ENCODE measurements around the gene WNT1. TPM values are rescaled to one million over a fixed set of nuclear protein-coding genes. Genes with fewer than 3 reads are reported as not detected.
A peak's percentile ranks its signal among the peaks of the same experiment; 100 is the strongest.

Gene WNT1
- polyA plus RNA-seq, 3 donors = 0.33 TPM; not detected in 2

DNA sequence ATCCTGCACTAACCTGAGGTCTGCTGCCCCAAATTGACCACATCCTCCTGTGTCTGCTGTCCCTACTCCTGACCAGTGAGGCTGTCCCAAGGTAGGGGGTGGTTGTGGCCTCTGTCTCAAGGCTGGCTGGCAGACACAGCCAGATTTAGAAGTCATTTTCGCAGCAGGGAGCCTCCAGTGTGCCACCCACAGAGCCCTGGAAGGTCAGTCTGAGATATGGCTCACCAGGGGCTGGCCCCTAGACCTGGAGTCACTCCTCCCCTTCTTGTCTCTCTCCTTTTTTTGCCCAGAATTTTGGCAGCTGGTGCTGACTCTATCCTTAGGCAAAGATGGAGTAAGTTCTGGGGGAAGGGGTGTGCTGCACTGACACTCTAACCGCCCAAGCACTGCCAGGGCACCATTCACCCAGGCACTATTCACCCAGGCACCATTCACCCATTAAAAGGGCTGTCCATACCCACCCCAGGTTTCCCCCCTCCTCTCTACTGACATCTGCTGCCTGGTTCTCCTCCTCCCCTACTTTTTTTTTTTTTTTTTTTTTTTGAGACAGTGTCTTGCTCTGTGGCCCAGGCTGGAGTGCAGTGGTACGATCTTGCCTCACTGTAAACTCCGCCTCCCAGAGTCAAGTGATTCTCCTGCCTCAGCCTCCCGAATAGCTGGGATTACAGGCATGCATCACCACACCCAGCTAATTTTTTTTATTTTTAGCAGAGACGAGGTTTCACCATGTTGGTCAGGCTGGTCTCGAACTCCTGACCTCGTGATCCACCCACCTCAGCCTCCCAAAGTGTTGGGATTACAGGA is 13.3 kb downstream of the WNT1 start:
- TF ChIP-seq CTCF (IDR thresholded peaks at IDR 0.05) = no peak
- peaks cover 43 to 79% of the 10 kb centered on the region in 2 donors for H3K27me3 ChIP-seq (ENCODE audit: control insufficient read depth in 2 of 2, insufficient read depth in 2 of 2, low read length in 2 of 2)
- H3K4me1 ChIP-seq (ENCODE audit: control insufficient read depth in 1 of 2, insufficient read depth in 2 of 2, low read length in 2 of 2) = peaks cover 7 to 8% of the 10 kb centered on the region in 2 donors
- peaks cover 68 to 93% (median 82%) of the 10 kb centered on the region in 3 donors for H3K27me3 Mint-ChIP-seq (ENCODE audit: low read depth in 3 of 3)
- WGBS (ENCODE audit: insufficient coverage) = 60% methylated on average over 5 of the region's 8 CpGs
- no peak for DNase-seq
- H3K4me3 Mint-ChIP-seq = no peak overlapping the region
- H3K79me2 ChIP-seq (ENCODE audit: insufficient read depth, low read length) = no peaks in the 10 kb centered on the region
- H3K36me3 Mint-ChIP-seq = peaks cover 4 to 16% of the 10 kb centered on the region in 2 donors
- peaks cover 16% of the 10 kb centered on the region for H3K4me1 Mint-ChIP-seq
- H3K9ac ChIP-seq (ENCODE audit: insufficient read depth, low read length, poor library complexity, severe bottlenecking) = no peak overlapping the region
- H3K9me3 ChIP-seq (replicated peaks in 1 of 2; ENCODE audit: control insufficient read depth in 1 of 2, insufficient read depth in 1 of 2, low read length in 2 of 2) = no peaks in the 10 kb centered on the region
- no peak overlapping the region for H3K4me3 ChIP-seq (replicated peaks in 1 of 3; ENCODE audit: low read depth in 2 of 3, low read length in 3 of 3)
- no peaks in the 10 kb centered on the region for H4K20me1 ChIP-seq (ENCODE audit: insufficient read depth, low read length)
- no peak overlapping the region for H3K27ac ChIP-seq (ENCODE audit: low read depth in 1 of 2, low read length in 2 of 2)
- H3K4me2 ChIP-seq (replicated peaks; ENCODE audit: extremely low read depth, low read length, poor library complexity, severe bottlenecking) = no peak overlapping the region
- H3K36me3 ChIP-seq (replicated peaks in 1 of 2; ENCODE audit: control insufficient read depth in 1 of 2, insufficient read depth in 2 of 2, low read length in 2 of 2) = no peaks in the 10 kb centered on the region
- no peak overlapping the region for H2AFZ ChIP-seq (ENCODE audit: insufficient read depth, low read depth, low read length, poor library complexity, severe bottlenecking)
- no peak overlapping the region for H3K27ac Mint-ChIP-seq
- H3K9me3 Mint-ChIP-seq = peaks cover 0 to 13% (median 2%) of the 10 kb centered on the region in 7 donors
- intact Hi-C loops (cut with micrococcal nuclease) = loop anchor here in 1 of 2 donors (10.0 kb wide), 1 partner anchor 53 kb away; no protein-coding TSS in a partner anchor

GRCh38 chr12:48993787-48994186 is 15.7 kb downstream of the WNT1 start:
- no peak for DNase-seq
- 56% methylated on average over 2 of the region's 3 CpGs for WGBS (ENCODE audit: insufficient coverage)
- Histone ChIP-seq H3K9me3 (replicated peaks in 1 of 2; ENCODE audit: control insufficient read depth in 1 of 2, insufficient read depth in 1 of 2, low read length in 2 of 2) (peaks cover 0 to 3% of the 10 kb centered on the region in 2 donors), H3K4me2 (replicated peaks; ENCODE audit: extremely low read depth, low read length, poor library complexity, severe bottlenecking) (no peak overlapping the region), H3K27me3 (ENCODE audit: control insufficient read depth in 2 of 2, insufficient read depth in 2 of 2, low read length in 2 of 2) (peaks cover 47 to 80% of the 10 kb centered on the region in 2 donors), H4K20me1 (ENCODE audit: insufficient read depth, low read length) (no peaks in the 10 kb centered on the region), H3K36me3 (replicated peaks in 1 of 2; ENCODE audit: control insufficient read depth in 1 of 2, insufficient read depth in 2 of 2, low read length in 2 of 2) (no peaks in the 10 kb centered on the region), H3K9ac (ENCODE audit: insufficient read depth, low read length, poor library complexity, severe bottlenecking) (no peak overlapping the region), H3K4me1 (ENCODE audit: control insufficient read depth in 1 of 2, insufficient read depth in 2 of 2, low read length in 2 of 2) (peaks cover 26 to 31% of the 10 kb centered on the region in 2 donors), H3K4me3 (replicated peaks in 1 of 3; ENCODE audit: low read depth in 2 of 3, low read length in 3 of 3) (no peak overlapping the region), H2AFZ (ENCODE audit: insufficient read depth, low read depth, low read length, poor library complexity, severe bottlenecking) (no peak overlapping the region), H3K27ac (ENCODE audit: low read depth in 1 of 2, low read length in 2 of 2) (no peak overlapping the region), H3K79me2 (ENCODE audit: insufficient read depth, low read length) (no peaks in the 10 kb centered on the region)
- Mint-ChIP-seq H3K4me1 (peaks cover 27% of the 10 kb centered on the region), H3K36me3 (peaks cover 5 to 18% of the 10 kb centered on the region in 2 donors), H3K27ac (no peak overlapping the region), H3K27me3 (ENCODE audit: low read depth in 3 of 3) (peaks cover 73 to 93% (median 83%) of the 10 kb centered on the region in 3 donors), H3K9me3 (peaks cover 0 to 28% (median 3%) of the 10 kb centered on the region in 7 donors), H3K4me3 (peak overlapping the region in 1 of 2 donors; percentile 62)
- intact Hi-C loops (cut with micrococcal nuclease) = loop anchor here in 1 of 2 donors (10.0 kb wide), 1 partner anchor 51 kb away; no protein-coding TSS in a partner anchor
- no peak for TF ChIP-seq CTCF (IDR thresholded peaks at IDR 0.05)
